ENCODE measurements around the gene LRRC38.
A peak's percentile ranks its signal among the peaks of the same experiment; 100 is the strongest.

Gene LRRC38

DNA sequence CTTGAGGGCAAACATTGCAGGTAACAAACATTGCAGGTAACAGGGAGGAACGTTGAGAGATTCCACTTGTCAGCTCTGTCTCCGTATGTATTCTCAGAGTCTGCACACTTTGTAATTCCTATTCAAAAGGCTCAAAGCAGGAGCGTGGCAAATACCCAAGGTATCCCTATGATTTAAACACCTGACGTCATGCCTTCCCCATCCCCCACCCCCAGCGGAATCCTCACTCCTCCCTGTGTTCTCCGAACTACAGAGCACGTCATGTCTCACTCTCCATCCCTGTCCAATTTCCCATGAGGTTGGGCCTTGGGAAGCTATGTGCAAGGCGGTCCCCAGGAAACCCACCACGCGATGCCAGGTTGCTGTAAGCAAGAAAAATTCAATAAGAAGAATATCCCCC, 2.8 kb upstream of the LRRC38 start:
- no peak for DNase-seq (ENCODE audit: low read depth)

DNA sequence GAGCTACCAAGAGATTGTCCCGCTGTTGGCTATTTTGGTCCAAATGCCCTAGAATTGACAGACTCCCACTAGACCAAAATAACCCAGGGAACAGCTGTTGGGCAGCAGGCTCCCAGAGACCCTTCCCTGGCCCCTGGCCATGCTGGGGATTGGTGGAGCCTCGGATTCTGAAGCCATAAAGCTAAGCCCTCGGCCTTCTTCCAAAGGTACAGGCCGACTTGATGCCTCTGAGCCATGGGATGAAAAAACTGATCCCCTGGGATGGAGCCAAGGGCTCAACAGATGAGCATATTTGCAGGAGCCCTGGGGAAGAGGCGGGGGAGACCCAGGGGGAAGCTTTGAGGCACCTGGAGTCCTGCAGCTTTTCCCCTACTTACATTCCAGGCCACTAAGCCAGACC, 1.0 kb upstream of the LRRC38 start:
- no peak for DNase-seq (ENCODE audit: low read depth)

DNA sequence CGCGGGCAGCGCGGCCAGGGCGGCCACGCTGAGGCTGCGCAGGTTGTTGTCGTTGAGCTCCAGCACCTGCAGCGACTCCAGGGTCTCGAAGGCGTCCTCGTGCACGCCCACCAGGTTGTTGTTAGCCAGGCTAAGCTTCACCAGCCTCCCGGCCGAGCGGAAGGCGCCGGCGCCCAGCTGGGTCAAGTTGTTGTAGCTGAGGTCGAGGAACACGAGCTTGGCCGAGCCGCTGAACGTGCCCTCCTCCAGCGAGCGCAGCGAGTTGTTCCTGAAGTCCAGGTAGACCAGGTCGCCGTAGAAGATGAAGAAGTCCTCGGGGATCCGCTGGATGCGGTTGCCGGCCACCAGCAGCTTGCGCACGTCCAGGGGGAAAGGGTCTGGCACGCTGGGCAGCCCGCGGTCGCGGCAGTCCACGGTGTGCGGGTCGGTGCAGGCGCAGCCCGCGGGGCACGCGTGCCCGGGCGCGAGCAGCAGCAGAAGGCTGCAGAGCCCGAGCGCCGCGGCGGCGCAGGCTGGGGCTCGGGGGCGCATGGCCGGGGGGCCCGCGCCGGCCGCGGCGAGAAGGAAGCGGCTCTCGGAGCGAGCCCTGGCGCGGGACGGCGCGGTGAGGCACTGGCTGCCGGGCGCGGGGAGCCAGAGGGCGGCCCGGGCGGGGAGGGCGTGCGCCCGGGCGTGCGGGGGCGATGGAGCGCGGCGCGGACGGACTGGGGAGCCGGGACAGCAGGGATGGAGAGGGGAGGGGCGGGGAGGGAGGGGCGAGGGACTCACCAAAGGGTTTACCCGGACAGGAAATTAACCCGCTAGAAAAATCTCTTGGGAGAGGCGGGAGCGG, 524 bp downstream of the LRRC38 start:
- peak; percentile 4 for DNase-seq (ENCODE audit: low read depth)

DNA sequence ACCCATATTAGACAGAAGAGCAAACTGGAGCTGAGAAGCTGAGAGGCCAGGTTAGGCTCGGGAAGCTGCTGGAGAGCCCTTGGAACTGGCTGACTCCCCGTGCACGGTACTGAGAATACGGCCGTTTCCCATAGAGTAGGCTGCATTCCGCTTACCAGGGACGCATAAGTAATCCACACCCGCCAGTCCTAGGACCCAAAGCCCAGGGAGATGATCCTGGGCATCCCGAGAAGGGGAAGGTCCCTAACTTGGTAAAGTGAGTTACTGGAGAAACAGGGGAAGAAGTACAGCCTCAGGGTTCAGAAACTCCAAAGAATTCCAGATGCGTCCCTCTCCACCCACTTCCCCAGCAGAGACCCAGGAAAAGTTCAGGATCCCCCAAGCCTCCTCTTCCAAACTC, 1.3 kb downstream of the LRRC38 start:
- no peak for DNase-seq (ENCODE audit: low read depth)

DNA sequence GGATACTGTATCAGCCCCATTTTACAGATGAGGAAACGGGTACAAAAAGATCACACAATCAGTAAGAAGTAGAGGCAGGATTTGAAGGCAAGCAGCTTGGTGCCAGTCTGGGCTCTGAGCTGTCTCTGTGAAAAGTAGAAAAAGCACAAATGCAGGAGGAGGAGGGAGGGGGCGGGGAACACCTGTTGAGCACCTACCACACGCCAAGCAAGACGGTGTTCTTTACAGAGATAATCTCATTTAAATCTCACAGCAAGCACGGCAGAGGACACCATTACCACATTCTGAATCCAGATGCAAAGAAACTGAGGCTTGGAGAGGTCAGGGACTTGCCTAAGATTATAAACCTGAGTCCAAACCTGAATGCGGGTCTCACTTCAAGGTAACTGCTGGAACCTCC, 3.3 kb downstream of the LRRC38 start:
- DNase-seq (ENCODE audit: low read depth) = no peak

DNA sequence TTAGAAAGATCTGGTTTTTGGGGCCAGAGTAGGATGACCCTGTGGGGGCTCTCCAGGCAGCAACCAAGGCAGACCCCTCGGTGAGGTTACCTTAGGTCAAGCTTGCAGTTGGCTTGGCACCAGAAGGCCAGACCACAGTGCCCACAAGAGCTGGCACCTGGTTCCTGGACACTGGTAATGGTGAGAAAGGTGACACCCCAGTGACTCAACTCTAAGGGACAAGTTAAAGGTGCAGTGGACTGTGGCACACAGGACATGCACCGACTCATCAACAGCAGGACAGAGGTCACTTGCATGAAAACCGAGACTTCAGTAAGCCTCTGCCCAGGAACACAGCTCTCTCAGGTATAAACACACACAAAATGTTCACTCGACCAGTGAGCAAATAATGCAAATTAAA, 6.7 kb downstream of the LRRC38 start:
- DNase-seq (ENCODE audit: low read depth) = no peak

DNA sequence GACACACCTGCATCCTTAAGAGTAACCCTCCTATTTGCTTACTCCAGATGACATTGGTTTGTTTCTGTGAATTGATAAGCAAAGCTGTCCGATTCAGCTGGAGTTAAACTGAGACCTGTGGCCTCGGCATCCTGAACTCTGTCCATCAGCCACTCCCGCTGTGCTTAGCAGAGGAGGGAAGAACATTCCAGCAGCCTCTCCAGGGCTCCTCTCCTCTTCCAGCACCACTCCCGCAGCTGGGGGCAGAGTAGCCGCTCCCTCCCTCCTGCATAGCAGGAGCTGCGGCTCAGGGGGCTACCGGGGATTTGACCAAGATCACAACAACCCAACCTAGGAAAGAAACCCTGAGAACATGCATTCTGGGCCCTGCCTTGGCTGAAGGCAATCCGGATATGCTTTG, 8.8 kb downstream of the LRRC38 start:
- DNase-seq (ENCODE audit: low read depth) = no peak

DNA sequence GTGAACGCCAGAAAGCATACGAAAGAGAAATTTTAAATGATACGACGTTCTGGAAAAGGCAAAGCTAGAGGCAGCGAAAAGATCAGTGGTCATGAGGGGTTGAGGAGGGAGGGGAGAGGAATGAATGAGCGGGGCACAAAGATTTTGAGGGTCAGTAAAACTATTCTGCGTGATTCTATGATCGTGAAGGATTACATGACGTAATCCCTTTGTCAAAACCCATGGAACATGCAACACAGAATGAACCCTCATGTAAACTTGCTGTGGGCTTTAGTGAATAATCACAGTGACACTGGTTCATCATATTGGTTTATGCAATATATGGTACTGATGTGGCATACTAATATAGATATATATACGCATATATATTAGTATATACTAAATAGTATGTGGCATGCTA, 13.0 kb downstream of the LRRC38 start:
- DNase-seq (ENCODE audit: low read depth) = no peak

DNA sequence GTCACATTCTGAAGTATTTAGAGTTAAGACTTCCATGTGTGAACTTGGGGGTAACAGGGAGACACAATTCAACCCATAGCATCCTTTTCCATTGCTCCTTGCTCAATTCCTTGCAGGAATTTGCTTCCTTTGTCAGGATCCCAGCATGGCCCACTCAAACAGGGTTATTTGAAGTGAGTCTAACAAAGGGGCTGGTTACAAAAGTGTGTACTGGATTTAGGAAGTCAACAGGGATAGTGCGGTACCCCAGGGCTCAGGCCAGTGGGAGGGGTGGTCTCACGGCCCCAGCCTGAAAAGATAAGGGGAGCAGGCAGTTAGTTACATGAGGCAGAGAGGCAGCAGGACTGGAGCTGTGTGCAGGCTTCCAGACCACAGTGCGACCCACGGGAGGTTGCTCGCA, 14.4 kb downstream of the LRRC38 start:
- no peak for DNase-seq (ENCODE audit: low read depth)

DNA sequence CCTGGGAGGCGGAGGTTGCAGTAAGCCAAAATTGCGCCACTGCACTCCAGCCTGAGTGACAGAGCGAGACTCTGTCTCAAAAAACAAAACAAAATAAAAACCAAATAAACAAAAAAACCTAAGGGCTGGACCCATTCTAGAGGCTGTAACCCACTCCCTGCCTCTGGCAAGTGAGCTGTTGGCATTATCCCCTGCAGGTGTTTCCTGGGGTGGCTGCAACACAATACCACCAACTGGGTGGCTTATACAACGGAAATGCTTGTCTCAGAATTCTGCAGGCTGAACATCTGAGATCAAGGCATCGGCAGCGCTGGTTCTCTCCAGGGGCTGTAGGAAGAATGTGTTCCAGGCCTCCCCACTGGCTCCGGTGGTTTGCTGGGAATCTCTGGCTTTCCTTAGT, 15.2 kb downstream of the LRRC38 start:
- DNase-seq (ENCODE audit: low read depth) = no peak

DNA sequence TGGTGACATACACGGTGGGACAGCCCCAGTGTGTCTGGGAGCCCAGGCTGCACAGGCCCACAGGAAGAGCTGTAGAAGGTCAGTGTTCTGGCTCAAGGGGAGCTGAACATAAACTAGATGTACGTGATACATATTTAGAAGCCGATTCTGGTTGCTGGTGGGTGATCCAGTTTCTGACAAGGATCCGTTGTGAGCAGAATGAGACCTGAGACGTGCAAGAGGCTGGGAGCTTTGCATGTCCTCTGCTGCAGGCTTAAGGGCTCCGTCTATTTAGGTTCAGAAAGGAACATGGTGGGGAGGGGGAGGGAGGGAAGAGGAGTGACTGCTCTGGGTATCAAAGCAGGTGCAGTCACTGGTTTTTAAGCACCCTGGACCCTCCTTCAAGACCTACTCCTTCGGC, 18.6 kb downstream of the LRRC38 start:
- no peak for DNase-seq (ENCODE audit: low read depth)

DNA sequence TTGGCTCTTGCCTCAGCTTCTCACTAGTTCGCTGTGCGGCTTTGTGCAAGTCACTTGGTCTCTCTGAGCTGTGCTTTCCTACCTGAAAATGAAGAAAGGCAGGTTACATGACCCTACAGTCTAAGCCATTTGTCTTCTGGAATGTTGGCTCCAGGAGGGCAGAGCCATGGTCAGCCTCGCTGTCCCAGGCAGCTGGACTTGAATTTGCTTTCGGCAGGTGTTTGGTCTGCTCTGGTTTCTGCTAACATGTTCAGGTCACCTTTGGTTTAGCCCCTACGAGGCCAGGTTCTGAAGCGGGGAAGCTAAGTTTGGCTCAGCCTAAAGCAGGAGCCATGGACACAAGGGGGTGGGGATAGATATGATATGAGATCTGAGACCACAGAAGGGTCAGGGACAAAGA, 19.1 kb downstream of the LRRC38 start:
- no peak for DNase-seq (ENCODE audit: low read depth)

DNA sequence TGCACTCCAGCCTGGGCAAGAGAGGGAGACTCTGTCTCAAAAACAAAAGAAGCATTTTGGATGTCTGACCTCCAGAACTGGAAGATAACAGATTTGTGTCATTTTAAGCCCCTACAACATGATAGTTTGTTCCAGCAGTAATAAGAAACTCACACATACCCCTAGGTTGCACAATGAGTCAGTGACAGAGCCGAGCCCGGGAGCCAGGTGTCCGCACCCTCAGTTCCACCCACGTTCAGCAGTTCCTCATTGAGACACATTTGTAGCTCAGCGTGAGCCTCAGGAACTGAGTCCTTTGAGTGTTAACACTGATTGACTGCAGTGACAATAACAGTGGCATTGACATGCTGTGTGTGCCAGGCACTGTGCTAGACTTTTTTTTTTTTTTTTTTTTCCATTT, 19.8 kb downstream of the LRRC38 start:
- no peak for DNase-seq (ENCODE audit: low read depth)

DNA sequence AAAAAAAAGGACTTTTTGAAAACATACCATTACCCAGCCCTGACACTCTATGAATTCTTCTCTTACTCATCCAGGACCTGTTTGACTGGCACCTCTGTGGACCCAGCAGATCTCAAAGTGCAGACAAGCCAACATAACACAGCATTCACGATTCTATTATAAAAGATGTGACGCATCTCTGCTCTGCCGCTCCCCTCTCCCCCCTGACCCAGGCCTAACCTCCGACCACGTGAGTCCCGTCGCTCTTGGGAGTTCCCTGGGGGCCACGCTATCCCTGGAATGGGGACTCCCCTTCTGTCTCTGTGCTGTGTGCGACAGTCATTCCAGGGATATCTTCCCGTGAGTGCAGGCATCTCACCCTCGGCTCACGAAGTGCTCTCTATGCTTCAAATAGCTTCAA, 21.1 kb downstream of the LRRC38 start:
- no peak for DNase-seq (ENCODE audit: low read depth)

DNA sequence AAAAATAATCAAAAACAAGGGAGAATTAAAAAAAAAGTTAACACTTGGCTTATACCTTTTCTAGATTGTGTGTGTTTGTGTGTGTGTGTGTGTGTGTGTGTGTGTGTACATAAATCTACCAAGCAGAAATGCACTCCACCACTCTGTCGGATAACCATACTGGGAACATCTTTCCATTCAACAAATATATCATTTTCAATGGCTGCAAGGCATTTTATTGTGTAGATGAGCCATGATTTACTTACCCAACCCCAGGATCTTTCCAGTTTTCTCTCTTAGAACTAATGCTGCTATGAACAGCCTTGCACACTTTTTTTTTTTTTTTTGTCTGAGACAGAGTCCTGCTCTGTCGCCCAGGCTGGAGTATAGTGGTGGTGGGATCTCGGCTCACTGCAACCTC, 25.8 kb downstream of the LRRC38 start:
- DNase-seq (ENCODE audit: low read depth) = no peak

DNA sequence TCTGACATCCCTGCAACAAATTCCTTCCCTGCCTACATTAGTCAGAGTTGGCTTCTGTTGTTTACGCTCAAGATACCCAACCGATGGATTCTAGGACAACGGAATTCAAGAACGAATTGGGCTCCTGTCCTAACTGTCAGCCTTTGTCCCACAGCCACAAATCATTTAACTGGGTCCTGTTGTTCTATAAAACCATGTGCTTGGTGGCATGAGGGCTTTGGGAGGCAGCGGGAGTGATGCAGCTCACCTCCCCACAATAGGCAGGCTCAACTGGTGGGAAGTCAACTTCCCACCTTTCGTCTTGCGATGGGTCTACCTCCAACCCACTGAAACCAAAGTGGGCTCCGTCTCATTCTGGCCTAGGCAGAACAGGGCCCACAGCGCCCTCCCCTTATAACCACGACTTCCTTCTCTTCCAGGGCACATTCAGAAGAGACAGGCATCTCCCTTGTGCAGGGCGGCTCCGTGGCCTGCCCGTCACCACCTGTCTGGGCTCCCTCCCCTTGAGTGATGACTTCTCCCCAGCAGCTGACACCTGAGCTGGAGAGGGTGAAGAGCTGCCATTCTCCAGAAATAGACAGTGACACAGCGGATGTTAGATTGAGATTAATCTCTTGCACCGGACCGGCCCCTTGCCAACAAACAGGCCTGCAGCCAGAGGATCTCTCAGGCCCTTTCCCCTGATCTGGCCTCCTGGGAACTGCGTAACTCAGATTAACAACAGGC, 26.5 kb downstream of the LRRC38 start:
- DNase-seq (ENCODE audit: low read depth) = no peak

DNA sequence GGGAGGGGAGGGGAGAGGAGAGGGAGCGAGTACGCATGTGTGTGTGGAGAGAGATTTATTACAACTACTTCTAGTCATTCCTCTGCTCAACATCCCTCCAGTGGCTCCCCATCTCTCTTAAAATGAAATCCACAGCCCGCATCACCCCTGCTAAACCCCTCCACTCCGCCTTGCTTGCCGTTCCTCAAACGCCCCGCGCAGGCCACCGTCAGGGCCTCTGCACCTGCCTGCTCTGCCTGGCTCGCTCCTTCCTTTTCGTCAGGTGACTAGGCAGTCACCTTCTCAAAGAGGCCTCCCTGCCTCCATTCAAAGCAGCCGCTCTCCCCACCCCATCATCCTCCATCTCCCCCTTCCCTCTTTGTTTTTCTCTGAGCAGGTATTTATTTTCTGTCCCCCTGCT, 29.9 kb downstream of the LRRC38 start:
- no peak for DNase-seq (ENCODE audit: low read depth)

DNA sequence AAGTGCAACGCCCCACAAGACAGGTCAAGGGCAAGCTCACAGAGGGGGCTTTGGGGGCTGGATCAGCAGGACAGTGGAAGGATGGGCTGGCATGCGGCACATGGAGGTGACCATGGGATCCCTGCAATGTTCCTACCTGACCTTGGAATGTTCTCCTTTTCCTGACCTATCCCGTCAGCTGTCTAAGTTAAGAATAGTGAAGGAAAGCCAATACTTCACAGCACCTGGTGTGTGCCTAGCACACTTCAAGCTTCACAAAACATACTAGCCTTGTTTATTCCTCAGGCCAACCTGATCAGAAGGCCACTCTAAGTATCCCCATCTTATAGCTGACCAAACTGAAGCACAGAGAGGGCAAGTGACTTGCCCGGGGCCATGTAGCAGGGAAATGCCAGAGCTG, 31.2 kb downstream of the LRRC38 start:
- DNase-seq (ENCODE audit: low read depth) = no peak

DNA sequence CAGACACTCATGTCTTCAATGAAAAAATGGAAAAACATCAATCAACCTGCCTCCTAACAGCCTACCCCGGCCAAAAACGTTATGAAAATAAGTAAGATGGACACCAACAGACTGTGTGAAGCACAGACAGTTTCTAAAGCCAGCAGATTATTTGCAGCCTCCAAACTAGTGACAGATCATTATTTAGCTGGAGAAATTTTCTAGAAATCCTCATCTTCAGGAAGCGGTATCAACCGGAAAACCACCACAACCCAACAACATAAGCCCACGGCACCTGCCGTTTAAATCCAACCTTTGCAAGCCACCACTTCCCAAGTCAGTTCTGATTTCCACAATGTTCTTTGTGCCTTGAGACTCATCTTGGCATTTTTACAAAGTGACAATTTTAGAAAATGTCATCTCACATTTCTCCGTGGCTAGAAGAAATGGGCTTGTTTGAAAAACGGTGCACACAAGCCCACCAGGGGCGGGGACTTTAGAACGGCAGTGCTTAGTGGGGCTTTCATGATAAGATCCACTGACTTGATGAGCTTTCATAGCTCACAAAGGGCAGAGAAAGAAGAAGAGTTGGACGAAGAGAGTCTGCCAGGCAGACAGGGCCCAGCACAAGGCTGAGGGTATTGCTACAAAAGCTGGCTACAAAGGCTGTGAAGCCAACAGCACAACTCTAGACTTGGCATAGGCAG, 34.5 kb downstream of the LRRC38 start:
- DNase-seq (ENCODE audit: low read depth) = no peak

DNA sequence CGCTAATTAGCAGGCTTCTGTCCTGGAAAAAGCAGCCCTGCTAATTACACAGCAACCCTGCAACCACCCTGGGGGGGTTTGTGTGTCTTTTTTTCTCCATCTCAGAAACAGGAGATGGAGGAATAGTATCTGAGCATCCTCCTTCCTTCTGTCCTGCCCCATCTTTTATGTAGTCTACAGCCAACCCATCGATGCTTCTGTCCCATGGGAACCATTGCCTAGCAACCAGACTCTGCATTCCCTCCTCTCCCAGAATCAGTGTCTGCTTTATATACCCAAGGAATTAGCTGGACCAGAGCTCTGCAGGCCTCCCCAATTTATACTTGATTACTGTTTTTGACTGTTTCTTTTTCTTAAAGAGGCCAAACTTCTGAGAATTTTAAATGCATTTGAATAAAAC, 35.1 kb downstream of the LRRC38 start:
- DNase-seq (ENCODE audit: low read depth) = no peak

DNA sequence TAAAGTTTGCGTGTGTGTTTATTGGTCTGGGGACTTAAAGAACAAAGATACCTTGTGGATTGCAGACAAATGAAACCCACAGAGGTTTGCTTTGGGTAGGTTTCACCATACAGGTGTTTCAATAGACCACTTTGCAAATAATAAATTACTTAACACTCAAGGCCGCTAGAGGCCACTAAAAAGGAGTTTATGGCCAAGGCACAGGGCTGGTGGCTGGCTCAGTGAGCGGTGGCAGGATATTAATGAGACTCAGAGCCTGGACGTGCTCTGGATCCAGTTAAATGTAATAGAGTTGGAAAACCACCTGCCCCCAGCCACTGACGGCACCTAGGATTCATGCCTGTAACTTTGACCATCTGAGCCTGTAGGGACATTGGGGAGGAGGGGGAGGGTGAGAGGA, 44.5 kb downstream of the LRRC38 start:
- DNase-seq (ENCODE audit: low read depth) = no peak

DNA sequence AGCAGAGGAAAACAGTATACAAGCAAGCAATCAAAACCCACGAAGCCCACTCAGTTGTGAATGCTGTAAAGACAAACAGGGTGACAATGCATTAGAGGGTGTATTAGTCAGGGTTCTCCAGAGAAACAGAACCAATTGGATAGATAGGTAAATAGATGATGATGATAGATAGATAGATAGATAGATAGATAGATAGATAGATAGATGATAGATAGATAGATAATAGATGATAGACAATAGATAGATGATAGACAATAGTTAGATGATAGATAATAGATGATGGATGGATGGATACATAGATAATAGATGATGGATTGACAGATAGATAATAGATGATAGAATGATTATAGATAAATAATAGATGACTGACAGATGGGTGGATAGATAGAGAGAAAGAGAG, 48.3 kb downstream of the LRRC38 start:
- DNase-seq (ENCODE audit: low read depth) = no peak

DNA sequence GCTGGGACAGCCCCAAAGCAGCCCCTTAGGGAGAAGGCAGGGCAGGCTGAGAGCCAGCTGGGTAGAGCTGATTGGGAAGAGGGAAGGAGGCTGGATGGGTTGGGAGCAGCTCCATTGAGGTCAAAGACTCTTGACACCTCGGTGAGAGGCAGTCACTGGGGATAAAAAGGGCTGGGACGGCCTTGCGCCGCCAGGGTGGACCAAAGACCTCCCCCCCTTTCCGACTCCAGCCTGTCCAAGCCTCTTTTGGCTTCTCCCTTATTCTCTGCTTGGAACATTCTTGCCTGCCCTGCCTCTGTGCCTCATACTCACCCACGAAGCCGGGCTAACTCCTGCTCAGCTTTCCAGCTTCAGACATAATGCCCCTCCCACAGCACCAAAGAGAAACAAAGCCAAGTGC, 51.1 kb downstream of the LRRC38 start:
- DNase-seq (ENCODE audit: low read depth) = no peak

All from iris pigment epithelial cell (primary cell).